NCI-H226 (cell line): ENCODE data around the gene MAF.

Experiments used
- DNase-seq: peaks from one replicate; pipeline ENCODE4 v3.0.0-alpha.2; 2015

Gene MAF

DNA sequence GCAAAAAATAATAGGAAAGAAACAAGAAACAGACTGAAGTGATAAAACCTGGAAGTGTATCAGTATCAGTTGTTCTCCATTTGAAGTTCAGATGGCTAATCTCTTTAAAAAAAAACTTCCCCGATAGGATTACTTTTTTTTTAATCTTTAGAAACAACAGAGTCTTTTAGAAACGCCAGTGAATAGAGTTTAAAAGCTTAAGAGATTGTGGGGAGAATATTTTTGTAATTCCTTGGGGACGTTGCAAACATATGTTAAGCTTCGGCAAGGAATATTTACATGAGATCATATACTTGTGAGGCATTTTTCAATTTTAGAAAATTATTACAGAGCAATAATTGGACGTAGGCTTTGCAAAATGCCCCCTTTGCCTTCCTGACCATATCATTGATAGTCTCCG lies 13.2 kb downstream of the MAF start:
- DNase-seq: no peak

DNA sequence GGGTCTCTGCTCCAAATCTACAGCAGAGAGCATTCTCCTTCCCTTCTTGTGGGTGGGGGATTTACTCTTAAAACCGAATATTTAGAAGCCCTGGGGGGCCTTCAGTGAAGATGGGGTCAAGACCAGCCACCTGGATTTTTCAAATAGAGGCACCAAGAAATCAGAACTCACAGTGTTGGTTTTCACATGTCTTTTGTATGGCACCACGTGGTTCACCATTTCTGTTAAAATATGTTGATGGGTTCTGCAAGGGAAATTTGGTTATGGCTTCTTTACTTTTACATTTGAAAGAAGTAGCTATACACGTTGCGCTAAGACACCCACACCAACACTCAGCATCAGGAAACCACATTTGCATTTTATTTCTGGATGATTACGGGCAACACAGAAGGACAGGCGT lies 17.7 kb downstream of the MAF start:
- no peak for DNase-seq

DNA sequence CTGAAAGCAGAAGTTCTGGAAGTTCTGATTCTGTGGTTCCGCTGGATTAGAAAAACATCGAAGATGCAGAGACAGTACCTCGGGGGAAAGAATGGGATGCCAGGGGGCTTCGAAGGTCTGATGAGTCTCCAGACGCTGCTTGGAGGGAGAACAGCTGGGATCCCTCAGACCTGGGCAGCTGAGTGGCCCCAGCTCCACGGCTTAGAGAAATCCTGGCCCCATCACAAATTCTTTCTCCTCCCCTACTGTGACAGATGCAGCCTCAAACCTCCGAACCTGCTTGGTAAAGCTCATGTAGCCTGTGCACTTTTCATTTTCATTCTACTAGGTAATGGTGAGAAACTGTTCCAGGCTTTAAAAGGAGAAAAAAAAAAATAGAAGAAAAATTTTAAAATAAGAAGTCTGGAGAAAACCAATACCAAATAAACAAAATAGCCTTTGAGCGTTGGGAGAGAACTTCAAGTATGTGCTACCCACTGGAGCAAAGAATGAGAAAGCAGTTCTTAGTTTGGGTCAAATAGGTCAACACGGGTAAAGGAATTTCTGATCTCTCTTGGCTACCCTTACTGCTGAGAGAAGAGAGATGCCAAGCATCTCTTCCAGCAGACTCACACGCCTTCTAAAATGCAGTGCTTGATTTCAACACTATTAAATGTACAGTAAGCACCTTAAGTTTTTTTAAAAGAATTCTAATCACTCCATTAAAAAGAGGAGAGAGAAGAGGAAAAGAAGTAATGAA lies 19.9 kb downstream of the MAF start:
- no peak for DNase-seq

DNA sequence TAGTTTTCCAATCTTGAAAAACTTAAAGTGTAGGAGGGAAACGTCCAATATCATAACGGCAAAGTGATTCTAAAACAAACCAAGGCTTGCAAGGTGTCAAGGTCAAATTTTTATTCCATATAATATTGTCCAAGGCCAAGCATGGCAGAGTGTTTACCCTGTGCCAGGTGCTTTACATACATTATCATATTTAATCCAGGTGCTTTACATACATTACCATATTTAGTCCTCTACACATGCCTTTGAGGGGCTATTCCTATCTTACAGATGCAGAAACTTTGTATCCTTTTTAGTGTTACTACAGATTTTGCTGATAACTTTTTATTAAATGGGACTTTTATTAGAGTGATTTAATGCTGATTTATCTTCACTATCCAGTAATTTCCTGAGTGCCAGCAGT lies 23.9 kb downstream of the MAF start:
- DNase-seq: no peak

DNA sequence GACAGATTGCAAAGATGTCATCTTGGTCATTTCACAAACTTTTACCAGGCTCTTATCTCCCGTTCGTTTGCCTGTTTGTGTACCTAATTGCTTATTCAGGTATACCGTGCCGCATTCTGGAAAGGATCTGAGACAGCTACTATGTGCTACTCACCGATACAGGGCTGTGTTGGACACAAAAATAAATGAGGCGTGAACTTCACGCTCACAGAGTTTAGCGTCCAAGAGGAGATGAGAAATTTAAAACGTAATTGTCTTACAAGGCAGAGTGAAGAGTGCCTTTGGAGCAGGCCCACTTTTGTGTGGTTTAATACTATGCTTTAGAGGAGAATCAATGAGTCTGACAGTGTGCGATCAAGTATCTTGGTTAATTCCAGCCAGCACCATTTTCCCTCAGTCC lies 26.7 kb downstream of the MAF start:
- DNase-seq: no peak

DNA sequence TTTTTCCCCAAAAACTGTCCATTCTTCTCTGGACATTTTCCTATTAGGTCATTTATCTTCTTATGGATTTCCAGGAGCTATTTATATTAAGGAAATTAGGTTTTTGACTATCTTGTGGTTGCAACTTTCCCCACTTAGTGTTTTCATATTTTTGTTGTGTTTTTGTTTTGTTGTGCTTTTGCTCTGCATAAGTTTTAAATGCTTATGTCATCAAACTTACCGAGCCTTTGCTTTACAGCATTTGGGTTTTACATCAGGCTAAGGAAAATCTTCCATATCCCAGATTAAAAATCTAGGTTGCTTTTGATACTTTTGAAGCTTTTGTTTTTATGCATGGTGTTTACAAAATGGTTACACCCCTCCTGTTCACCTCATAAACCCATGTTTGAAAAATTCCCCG lies 27.5 kb downstream of the MAF start:
- no peak for DNase-seq

DNA sequence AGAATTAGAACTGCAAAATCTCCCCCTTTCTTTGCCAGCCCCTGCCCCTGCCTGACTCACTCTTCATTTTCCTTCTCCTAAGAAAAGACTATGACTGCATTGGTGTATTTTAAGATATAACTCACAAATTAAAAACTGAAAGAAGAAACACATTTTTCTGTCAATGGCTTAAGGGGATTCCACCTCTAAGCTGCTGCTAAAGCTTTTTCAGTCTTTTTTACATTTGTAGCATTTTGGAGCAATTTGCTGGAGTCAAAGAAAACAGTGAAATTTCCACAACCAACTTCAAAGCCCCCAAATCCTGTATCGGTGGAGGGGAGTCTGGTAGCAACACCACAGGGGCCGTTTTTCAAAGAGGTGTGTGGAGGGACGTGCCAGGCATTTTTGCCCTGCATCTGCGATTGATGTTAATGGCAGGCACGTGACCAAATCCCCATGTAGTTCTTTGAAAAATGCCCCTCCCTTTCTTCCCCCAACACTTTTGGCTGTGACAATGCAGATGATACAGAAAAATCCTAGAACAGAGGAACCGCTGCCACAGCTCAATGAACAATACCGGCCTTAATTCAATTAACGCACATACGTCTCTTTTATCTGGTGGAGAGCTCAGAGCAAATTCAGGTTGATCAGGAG lies 28.5 kb downstream of the MAF start:
- no peak for DNase-seq

DNA sequence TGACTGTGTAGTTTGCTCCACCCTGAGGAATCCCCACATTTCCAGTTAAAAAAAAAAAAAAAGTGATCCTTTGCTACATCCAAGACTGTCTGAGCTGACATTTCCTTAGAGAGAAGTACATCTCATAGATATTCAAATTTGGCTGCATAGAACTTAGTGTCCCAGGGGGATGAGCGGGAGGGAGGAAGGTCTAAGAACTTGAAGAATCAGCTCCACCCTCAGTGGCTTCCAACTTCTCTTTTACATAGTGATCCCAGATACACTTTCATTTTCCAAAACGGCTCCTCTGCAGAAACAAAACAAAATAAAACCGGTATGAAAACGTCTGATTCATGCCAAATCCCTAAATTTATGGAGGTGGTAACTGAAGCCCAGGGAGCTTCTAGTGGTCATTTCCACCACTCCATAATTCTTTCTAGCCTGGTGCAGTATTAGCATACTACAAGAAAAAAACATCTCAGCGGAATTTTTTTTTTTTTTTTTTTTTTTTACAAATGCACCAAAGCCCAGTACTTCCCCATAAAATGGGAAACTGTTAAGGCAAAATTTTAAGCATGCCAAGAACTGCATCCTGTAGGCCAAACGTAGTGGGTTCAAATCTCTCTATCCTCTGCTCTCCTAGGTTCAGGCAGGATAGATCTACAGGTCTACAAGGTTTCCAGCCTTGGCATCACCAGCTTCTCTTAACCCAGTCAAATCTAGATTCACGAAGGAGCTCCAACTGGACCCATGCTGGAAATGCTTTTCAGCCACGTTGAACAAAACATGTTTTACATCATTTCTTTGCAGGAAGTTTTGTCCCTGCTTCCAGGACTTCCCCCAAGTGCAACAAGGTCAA lies 29.3 kb downstream of the MAF start:
- DNase-seq: no peak

DNA sequence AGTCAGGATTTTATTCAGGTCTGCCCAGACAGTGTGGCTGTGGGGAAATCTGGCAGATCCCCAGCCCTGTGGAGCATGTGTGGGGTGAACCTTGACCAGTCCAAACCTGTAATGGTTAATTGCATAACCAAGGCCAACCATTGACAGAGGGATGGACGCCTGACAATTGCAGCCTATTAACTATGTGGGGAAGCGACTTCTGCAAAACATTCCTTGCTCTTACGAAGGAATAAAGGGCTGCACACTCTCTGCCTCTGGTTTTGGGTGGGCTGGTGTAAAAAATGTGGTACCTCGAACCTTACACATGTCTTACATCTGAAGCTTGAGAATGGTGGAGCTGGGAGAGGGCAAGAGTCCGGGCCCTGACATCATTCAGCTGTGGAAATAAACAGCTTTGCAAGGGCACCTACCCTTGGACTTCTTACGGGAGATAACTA lies 35.8 kb downstream of the MAF start:
- no peak for DNase-seq

DNA sequence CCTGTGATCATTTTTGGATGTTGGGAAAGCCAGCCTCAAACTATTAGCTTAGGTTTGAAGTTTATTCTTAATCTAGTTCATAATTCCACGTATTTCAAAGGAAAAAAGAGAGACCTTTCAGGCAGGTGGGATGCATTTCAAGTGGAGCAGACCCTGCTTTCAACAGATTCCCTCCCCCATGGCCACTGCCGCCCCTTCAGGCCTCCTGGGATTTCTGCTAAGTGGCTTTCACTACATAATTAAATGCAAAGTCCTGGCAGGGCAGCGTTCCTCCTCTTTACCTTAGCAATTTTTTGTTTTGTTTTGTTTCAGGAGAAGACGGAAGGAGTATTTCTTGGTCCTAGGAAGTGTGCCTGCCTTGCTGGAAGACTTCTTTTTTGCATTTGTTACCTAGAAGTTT lies 36.6 kb downstream of the MAF start:
- DNase-seq: no peak

DNA sequence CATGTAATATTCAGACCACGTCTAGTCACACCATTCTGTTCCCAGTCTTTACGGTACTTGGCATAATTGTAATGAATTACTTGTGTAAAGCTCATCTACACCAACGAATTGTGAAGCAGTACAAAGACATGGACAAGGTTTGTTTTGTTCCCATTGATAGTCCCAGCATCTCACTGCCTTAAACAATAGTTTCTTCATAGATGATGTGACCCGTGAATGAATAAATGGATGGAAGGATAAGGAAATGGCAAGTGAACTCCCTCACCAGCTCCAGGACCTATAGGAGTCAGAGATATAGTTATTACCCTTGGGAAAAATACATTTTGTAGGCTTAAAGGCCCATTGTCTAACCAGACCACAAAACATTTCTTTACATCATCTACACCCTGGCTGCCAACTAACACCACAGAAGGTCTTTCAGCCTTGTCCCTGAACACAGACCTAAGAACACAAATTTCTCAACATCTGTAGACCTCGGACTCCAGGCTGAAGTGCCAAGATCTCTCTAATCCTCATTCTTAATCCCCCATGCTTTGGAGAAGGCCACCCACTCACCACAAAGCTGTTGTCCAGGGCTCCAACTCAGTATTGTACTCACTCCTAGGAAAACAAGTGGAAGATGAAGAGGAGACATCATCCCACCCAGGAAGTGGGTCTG lies 38.2 kb downstream of the MAF start:
- no peak for DNase-seq

DNA sequence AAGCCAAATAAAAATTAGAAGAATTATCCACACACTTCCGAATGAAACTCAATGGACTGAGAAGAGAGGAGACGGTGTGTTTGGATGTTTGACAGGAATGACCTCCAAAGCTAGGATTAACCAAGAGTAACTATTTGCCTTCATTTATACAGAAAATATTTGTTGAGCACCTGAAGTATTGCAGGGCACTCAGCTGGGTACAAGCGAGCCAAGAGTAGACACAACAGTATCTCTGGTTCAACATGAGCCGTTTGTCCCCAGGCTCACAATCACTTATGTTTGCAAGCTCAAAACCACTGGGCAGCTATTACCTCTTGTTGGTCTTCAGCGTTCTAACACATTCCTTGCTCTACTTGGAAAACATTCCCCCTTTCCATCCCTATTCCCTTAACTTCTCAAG lies 38.8 kb downstream of the MAF start:
- no peak for DNase-seq

DNA sequence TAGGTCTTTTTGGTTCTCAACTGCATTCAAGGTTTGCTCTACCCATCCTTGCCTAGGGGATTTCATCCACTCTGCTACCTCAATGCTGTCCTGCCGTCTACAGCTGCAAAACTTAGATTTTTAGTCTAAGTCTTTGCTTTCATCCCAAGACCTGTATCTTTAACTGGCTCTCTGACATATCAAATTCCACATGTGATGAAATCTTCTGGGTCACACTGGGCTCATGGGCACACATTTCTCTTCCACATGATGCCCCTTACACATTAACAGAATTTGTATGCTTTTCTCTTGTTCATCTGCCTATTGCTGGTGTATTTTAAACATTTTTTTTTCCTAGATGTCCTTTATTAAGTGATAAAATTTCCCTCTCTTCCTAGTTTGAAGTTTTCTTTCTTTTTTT lies 39.6 kb downstream of the MAF start:
- DNase-seq: no peak

DNA sequence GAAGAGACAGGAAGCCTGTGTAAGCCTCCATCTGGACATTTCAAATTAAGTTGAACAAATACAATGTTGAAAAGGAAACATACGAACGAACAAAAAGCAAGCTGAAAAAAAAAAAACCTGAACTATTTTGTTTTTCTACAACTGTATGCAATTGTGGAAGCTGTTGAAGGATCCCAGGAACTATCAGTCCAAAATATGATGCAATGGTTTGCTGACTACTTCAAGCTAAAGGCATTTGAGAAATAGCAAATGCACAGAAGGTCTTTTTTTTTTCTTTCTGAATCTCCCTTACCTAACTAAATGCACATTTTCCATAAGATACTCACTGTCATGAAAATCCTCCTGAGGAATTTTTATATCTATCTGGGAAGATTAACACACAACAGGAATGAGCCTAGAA lies 40.2 kb downstream of the MAF start:
- DNase-seq: no peak

DNA sequence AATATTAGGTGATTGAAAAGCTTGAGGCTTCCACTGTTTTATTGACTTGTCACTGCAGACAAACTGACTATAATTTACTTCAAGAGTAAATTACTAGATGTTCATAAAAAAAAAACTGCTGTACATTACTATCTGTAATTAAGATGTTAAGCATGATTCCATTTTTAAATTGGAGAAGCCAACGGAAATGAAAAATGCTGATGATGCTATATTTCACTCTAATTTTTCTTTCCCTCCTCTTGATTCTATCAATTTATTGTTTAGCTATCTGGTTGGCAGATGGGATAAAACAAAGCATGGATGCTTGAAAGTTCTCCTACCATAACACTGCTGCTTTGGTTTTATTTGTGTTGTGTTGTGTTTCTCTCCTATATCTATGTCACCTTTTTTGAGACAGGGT lies 41.0 kb downstream of the MAF start:
- DNase-seq: no peak

DNA sequence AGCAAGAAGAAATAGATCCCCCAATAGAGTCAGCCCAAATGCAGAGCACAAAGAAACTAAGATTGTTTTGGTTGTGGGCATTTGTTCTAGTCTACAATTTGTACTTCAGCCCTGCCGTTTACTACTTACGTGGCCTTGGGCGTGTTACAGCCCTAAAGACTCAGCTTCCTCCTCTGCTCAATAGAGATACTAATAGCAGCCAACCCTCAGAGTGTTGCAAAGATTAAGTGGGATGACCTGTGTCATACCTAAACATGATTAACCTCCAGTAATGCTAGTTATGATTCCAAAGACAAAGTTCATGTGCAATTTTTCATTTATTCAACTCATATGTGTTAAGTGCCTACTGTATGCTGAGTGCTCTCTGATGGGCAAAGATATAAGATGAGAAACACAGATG lies 43.1 kb downstream of the MAF start:
- DNase-seq: no peak

DNA sequence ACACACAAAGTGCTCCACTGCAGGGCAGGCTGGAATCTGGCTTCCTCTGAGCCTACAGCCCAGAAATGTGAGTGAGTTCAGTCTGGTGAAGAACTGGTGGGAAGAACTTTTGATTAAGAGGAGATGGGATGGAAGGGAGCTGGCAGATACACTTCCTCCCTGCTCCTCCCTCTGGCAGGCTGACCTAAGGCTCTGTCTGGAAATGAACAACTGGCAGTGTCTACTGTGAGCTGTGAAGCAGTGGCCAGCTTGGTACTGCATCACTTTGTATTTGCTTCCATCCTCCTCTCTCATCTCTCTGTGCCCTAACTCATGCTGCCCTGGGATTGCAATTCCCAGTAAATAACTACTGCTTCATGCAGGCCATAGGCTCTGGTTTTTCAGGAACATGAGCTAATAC lies 45.6 kb downstream of the MAF start:
- no peak for DNase-seq

DNA sequence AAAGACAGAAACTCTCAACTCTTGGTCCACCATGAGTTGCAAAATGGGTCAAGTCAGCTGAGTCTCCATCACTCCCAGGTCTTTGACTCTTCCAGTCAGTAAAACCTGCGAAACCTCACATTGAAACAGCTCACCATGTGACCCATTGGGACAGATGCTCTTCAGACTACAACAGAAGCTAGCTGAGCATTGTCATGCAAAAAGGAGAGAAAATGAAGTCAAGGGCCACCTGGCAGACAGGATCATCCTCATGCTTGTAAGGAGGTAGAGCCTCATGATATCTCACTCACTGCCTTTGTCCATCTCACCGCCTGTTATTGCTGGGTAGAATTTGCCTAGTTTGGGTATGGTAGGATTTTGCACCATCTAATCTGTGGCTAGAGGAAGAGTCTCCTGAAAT lies 50.2 kb downstream of the MAF start:
- DNase-seq: no peak

DNA sequence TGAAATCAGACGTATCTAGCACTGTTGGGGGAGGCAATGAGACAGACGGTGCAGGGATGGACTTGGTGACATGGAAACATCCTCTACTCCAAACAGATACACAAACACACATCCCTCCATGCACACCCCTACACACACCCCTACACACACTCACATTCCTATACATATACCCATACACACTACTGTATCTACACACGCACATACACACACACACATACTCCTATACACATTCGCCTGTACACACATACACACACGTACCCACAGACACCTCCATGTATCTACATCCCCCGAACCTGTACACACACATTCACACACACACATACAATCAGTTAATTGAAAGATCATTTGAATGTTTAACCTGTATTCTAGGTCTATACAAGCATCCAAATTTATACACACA lies 53.5 kb downstream of the MAF start:
- no peak for DNase-seq
